ENCODE measurements around the gene PXDN.
"Not testable (repeated sequence)": the region's sequence is repeated elsewhere in the genome, so short reads cannot be mapped to it uniquely, and the experiment has no call there.

Gene PXDN

GRCh38 chr2:1632510-1632909 is 111.8 kb downstream of the PXDN start:
- no peak for DNase-seq (ENCODE audit: low read depth, low spot score)

GRCh38 chr2:1632002-1632348 is 112.3 kb downstream of the PXDN start:
- no peak for DNase-seq (ENCODE audit: low read depth, low spot score)

- DNase-seq (ENCODE audit: low read depth, low spot score), result no peak
These were observed 112.9 kb downstream of the PXDN start for GRCh38 chr2:1631292-1632001.

GRCh38 chr2:1628893-1629292 is 115.4 kb downstream of the PXDN start:
- no peak for DNase-seq (ENCODE audit: low read depth, low spot score)

- no peak for DNase-seq (ENCODE audit: low read depth, low spot score)
These were observed 116.5 kb downstream of the PXDN start for GRCh38 chr2:1627628-1628381.

GRCh38 chr2:1626271-1626681 is 118.0 kb downstream of the PXDN start:
- DNase-seq (ENCODE audit: low read depth, low spot score), result peak; percentile 36

GRCh38 chr2:1625281-1626001 is 118.9 kb downstream of the PXDN start:
- DNase-seq (ENCODE audit: low read depth, low spot score), result peak; percentile 97

GRCh38 chr2:1623906-1624445 is 120.3 kb downstream of the PXDN start:
- no peak for DNase-seq (ENCODE audit: low read depth, low spot score)

GRCh38 chr2:1622521-1623200 is 121.7 kb downstream of the PXDN start:
- DNase-seq (ENCODE audit: low read depth, low spot score), result no peak

- not testable (repeated sequence) for DNase-seq (ENCODE audit: low read depth, low spot score)
These were observed 122.3 kb downstream of the PXDN start for GRCh38 chr2:1621976-1622375.

- no peak for DNase-seq (ENCODE audit: low read depth, low spot score)
These were observed 122.8 kb downstream of the PXDN start for GRCh38 chr2:1621501-1621900.

- no peak for DNase-seq (ENCODE audit: low read depth, low spot score)
These were observed 123.3 kb downstream of the PXDN start for GRCh38 chr2:1621041-1621440.

GRCh38 chr2:1620081-1620480 is 124.2 kb downstream of the PXDN start:
- DNase-seq (ENCODE audit: low read depth, low spot score), result no peak

GRCh38 chr2:1619556-1619955 is 124.8 kb downstream of the PXDN start:
- DNase-seq (ENCODE audit: low read depth, low spot score), result no peak

GRCh38 chr2:1618974-1619373 is 125.3 kb downstream of the PXDN start:
- no peak for DNase-seq (ENCODE audit: low read depth, low spot score)

GRCh38 chr2:1618191-1618961 is 125.9 kb downstream of the PXDN start:
- DNase-seq (ENCODE audit: low read depth, low spot score), result no peak

GRCh38 chr2:1617425-1618021 is 126.8 kb downstream of the PXDN start:
- peak; percentile 75 for DNase-seq (ENCODE audit: low read depth, low spot score)

- DNase-seq (ENCODE audit: low read depth, low spot score), result no peak
These were observed 129.8 kb downstream of the PXDN start for GRCh38 chr2:1614564-1614963.

- DNase-seq (ENCODE audit: low read depth, low spot score), result peak; percentile 76
These were observed 130.5 kb downstream of the PXDN start for GRCh38 chr2:1613731-1614354.

GRCh38 chr2:1613078-1613445 is 131.3 kb downstream of the PXDN start:
- no peak for DNase-seq (ENCODE audit: low read depth, low spot score)
